Kidney (tissue), 14 donors: ENCODE data around the gene CLN6. TPM values are rescaled to one million over a fixed set of nuclear protein-coding genes. Genes with fewer than 3 reads are reported as not detected.
A peak's percentile ranks its signal among the peaks of the same experiment; 100 is the strongest.

ENCODE experiments used
- DNase-seq, 5 donors: peaks; one replicate each; pipeline ENCODE4 v3.0.0-alpha.2; 2013 to 2020
- FAIRE-seq: peaks from 2 replicates; lab custom pipeline; 2012; peaks lifted over from hg19 to GRCh38; lab: Jason Lieb, UNC
- H3K27ac ChIP-seq, 2 donors: one replicate each; pipeline ENCODE4 v1.7.0; 2013; ENCODE audit warnings: low read depth in 2 of 2, low read length in 2 of 2, inconsistent platforms in 1 of 2
- H3K27me3 ChIP-seq: one replicate; pipeline ENCODE4 v1.7.1; 2013; ENCODE audit warnings: low read length, inconsistent platforms; ENCODE audit not compliant: control insufficient read depth, insufficient read depth
- H3K36me3 ChIP-seq, 3 donors: one replicate each; pipeline versions ENCODE4 v1.7.0 to v1.7.1; 2013; ENCODE audit warnings: low read length in 3 of 3, control low read depth in 1 of 3, inconsistent platforms in 1 of 3; ENCODE audit not compliant: insufficient read depth in 3 of 3, control insufficient read depth in 2 of 3
- H3K4me1 ChIP-seq, 3 donors: one replicate each; pipeline versions ENCODE4 v1.7.0 to v1.7.1; 2013; ENCODE audit warnings: low read length in 3 of 3, inconsistent platforms in 1 of 3, low read depth in 1 of 3; ENCODE audit not compliant: control insufficient read depth in 2 of 3, insufficient read depth in 2 of 3
- H3K4me3 ChIP-seq, 3 donors: one replicate each; pipeline versions ENCODE4 v1.7.0 to v1.8.1; 2013; ENCODE audit warnings: low read length in 3 of 3, control low read depth in 1 of 3, inconsistent platforms in 1 of 3
- H3K9ac ChIP-seq, 3 donors: one replicate each; pipeline versions ENCODE4 v1.7.0 to v1.7.1; 2013; ENCODE audit warnings: low read length in 3 of 3, control low read depth in 1 of 3, inconsistent platforms in 1 of 3
- H3K9me3 ChIP-seq, 3 donors: one replicate each; pipeline versions ENCODE4 v1.7.0 to v1.7.1; 2013; ENCODE audit warnings: low read length in 3 of 3, control low read depth in 1 of 3, inconsistent platforms in 1 of 3; ENCODE audit not compliant: control insufficient read depth in 2 of 3, insufficient read depth in 1 of 3
- intact Hi-C: fragments of 100-400 bp; cut with DNase I; formaldehyde crosslinking; loops from one replicate; pipeline ENCODE4 v1.11.1; 2022
- polyA plus RNA-seq: library from polyadenylated mRNA; stranded (reverse); fragments of 350-450 nt; fragmentation: Illumina TruSeq; extraction: RNeasy Lipid Tissue Mini Kit (QIAGEN cat#74804); gene quantifications from one replicate; pipeline ENCODE4 v1.2.3, GENCODE V29; 2014; ENCODE audit warnings: low read depth, low replicate concordance; ENCODE audit not compliant: insufficient read depth
- total RNA-seq: library from RNA; stranded (reverse); fragmentation: NEBNext Ultra II Directional; extraction: Animal tissue kit (Norgen Biotek cat#: 25700); gene quantifications from one replicate; pipeline ENCODE4 v1.2.1, GENCODE V29; 2021
- TF ChIP-seq, protein P1 (sequence below): IDR thresholded peaks from 3 replicates; pipeline ENCODE4 v1.5.1; 2012; ENCODE audit warnings: mild to moderate bottlenecking, moderate library complexity, borderline replicate concordance; ENCODE audit not compliant: insufficient read depth; ENCODE audit errors: extremely low read depth
- donor health status: control.
- donor health status: control.
- donor health status: control.
- donor health status: control.
- donor health status: control.
- donor health status: DM: yes; HTN: yes; CAD: no.
- donor health status: Normal renal cell carcinoma (clear cell type).

CLN6 gene
- total and polyA plus RNA-seq, 2 donors from 2014 or later: 30.8 to 36.6 TPM

DNA sequence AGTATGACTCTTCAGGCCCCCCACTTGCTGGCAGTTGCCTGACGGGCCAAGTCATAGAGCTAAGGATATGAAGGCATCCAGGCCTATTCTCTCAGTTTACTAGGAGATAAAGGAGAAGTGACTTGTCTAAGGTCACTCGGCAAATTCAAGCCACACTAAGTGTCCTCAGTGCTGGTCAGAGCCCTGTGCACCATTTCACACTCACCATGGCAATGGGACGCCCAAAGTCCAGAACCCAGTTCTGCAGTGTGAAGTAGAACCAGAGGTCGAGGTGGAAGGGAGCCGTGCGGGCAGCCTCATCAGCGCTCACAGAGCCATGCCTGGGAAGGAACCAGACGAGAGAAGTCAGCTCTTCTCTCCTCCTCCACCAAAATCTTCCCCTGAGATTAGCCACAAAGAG is 11.2 kb downstream of the CLN6 start:
- peak in 2 of 5 donors; percentile 9 to 37 for DNase-seq
- TF ChIP-seq, protein P1, sequence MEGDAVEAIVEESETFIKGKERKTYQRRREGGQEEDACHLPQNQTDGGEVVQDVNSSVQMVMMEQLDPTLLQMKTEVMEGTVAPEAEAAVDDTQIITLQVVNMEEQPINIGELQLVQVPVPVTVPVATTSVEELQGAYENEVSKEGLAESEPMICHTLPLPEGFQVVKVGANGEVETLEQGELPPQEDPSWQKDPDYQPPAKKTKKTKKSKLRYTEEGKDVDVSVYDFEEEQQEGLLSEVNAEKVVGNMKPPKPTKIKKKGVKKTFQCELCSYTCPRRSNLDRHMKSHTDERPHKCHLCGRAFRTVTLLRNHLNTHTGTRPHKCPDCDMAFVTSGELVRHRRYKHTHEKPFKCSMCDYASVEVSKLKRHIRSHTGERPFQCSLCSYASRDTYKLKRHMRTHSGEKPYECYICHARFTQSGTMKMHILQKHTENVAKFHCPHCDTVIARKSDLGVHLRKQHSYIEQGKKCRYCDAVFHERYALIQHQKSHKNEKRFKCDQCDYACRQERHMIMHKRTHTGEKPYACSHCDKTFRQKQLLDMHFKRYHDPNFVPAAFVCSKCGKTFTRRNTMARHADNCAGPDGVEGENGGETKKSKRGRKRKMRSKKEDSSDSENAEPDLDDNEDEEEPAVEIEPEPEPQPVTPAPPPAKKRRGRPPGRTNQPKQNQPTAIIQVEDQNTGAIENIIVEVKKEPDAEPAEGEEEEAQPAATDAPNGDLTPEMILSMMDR: no peak

DNA sequence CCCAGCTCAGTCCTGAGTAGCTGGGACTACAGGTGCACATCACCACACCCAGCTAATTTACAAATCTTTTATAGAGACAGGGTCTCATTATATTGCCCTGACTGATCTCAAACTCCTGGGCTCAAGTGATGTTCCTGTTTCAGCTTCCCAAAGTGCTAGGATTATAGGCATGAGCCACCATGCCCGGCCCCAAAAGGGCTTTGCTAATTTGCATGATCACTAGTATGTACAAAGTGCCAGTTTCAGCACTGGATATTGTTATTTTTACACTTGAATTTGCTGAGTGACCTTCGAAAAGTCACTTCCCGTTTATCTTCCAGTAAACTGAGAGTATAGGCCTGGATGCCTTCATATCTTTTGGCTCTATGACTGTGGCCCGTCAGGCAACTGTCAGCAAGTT is 12.2 kb downstream of the CLN6 start:
- Histone ChIP-seq H3K4me3 (no peak overlapping the region), H3K36me3 (peaks cover 0 to 2% (median 0%) of the 10 kb centered on the region in 3 donors), H3K27ac (no peak overlapping the region), H3K9me3 (no peaks in the 10 kb centered on the region), H3K27me3 (no peaks in the 10 kb centered on the region), H3K9ac (no peak overlapping the region), H3K4me1 (no peaks in the 10 kb centered on the region)
- TF ChIP-seq, protein P1: no peak
- DNase-seq (peak in 2 of 5 donors; percentile 3 to 15), FAIRE-seq (no peak)
- intact Hi-C loops: no loop called here

More for the DNA sequence above, 11.2 kb downstream of the CLN6 start:
- Histone ChIP-seq H3K36me3 (peaks cover 0 to 2% (median 0%) of the 10 kb centered on the region in 3 donors), H3K9ac (no peak overlapping the region), H3K4me1 (no peaks in the 10 kb centered on the region), H3K27me3 (no peaks in the 10 kb centered on the region), H3K4me3 (no peak overlapping the region), H3K27ac (no peak overlapping the region), H3K9me3 (no peaks in the 10 kb centered on the region)
- intact Hi-C loops: no loop called here
- FAIRE-seq: no peak

DNA sequence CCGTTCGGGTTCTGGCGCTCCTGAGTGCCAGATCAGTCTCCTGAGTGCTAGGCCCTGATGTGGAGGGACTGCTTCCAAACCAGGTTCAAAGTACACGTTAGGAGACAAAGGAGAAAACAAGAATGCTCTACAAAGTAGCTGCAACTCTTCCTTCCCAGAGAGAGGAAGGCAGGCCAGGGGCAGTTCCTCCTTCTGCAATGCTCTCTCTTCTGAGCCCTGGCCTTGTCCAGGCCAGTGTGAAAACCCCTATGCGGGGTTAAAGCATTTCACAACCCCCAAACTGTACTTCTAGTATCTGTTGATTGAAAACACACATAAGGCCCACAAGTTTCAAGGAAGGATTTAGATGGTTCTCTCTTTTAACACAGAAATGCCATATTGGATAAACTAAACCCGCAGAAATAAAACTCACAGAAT is 14.7 kb downstream of the CLN6 start:
- Histone ChIP-seq H3K9ac (no peak overlapping the region), H3K27me3 (no peaks in the 10 kb centered on the region), H3K4me1 (peaks cover 0 to 3% (median 0%) of the 10 kb centered on the region in 3 donors), H3K36me3 (peaks cover 0 to 2% (median 0%) of the 10 kb centered on the region in 3 donors), H3K27ac (no peak overlapping the region), H3K9me3 (no peaks in the 10 kb centered on the region), H3K4me3 (no peak overlapping the region)
- TF ChIP-seq, protein P1: no peak
- DNase-seq: peak in 1 of 5 donors; percentile 13
- intact Hi-C loops: no loop called here
- FAIRE-seq: no peak
